GM19463 (cell line): Measurements from ENCODE around the gene OR4K5.
"Not testable (repeated sequence)": the region's sequence is repeated elsewhere in the genome, so short reads cannot be mapped to it uniquely, and the experiment has no call there.

Experiments
- ATAC-seq: cut with Tn5 transposase; IDR thresholded peaks from one replicate; pipeline ENCODE4 v1.9.1; 2021; ENCODE audit warnings: mild to moderate bottlenecking, moderate library complexity; ENCODE audit not compliant: unreplicated experiment

The OR4K5 gene

GRCh38 chr14:19920021-19920657, at the start of gene OR4K5:
OR4K5 (plus strand) TSS chr14:19920607; CDS start chr14:19920607, 0 bp downstream.
- no peak for ATAC-seq

- no peak for ATAC-seq
Measured at GRCh38 chr14:19873178-19873577, 47.2 kb upstream of the OR4K5 start.

- ATAC-seq = no peak
Measured at GRCh38 chr14:19874842-19875241, 45.6 kb upstream of the OR4K5 start, which contains the start of gene OR4K2. OR4K2 (plus strand) TSS chr14:19875142; CDS start chr14:19876268, 1,126 bp downstream.

GRCh38 chr14:19878029-19878642, 42.3 kb upstream of the OR4K5 start:
- no peak for ATAC-seq

DNA sequence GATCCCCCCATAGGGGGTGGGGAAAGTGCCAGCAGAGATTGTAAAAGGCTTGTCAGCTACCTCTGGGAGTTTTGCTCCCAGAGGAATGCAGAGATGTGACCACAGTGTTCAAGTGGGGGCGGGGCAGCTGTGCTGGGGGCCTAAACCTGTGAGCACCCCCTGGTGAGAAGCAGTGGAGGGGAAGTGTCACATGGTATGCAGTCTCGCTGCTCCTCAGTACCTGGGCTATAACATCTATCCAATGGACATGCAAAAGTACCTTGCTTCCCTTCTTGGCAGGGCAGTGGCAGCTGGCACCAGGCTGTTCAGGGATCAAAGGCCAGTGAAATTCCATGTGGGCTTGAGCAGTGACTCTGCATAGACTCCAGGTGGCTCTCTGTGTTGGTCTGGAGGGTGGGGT, 25.1 kb upstream of the OR4K5 start:
- ATAC-seq = no peak

DNA sequence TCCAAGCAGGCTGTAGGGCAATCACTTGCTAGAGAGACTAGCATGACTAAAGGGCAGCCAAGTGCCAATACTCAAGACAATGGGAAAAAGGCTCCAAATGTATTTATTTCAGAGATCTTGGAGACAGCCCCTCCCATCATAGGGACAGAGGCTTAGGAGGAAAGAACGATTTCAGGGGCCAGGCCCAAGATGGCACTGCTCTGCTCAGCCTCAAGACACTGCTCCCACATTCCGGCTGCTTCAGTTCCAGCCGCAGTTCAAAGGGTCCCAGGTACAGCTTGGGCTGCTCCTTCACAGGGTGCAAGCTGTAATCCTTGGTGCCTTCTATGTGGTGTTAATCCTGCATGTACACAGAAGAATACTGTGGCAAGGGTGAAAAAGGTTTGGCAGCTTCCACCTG, 19.4 kb upstream of the OR4K5 start:
- no peak for ATAC-seq

- ATAC-seq = no peak
Measured at GRCh38 chr14:19902409-19902808, 18.0 kb upstream of the OR4K5 start.

- ATAC-seq = no peak
Measured at GRCh38 chr14:19906665-19907064, 13.7 kb upstream of the OR4K5 start.

DNA sequence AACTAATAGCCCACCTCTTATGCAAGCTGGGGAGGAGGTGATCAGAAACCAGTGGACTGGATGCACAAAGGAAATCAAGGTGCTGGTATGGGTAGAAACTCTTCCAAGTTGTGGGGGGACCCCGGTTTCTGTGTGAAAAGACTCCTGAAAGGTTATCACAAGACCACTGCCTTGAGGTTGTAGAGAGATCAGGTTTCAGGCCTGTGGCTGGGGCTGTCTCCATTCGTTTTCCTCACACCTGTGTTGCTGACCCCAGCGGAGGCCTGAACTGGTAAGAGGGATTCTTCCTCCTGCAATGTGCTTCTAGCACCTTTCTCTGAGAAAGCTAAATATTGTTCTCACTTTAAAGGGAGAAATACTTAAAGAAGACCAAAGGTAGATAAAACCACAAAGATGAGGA, 9.3 kb upstream of the OR4K5 start:
- ATAC-seq = no peak

DNA sequence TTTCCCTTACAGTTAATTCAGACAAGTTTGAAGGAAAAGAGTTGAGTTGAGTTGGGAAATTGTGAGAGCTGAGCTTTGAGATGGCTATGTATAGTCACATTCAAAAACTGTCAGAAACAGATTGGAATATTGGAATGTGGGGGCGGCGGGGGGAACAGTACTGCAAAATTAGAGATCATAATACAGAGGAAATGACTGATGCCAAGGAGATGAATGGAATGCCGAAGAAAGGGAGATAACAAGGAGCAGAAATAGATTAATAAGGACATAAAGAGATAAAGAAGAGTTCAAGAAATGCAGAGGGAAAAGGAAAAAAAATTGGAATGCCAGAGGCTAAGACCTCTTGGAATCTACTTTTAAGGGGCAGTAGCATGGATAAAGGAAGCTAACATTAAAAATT, 3.2 kb upstream of the OR4K5 start:
- ATAC-seq = no peak

GRCh38 chr14:19917955-19918518, 2.4 kb upstream of the OR4K5 start:
- no peak for ATAC-seq

GRCh38 chr14:19918553-19919264, 1.7 kb upstream of the OR4K5 start:
- ATAC-seq = no peak

DNA sequence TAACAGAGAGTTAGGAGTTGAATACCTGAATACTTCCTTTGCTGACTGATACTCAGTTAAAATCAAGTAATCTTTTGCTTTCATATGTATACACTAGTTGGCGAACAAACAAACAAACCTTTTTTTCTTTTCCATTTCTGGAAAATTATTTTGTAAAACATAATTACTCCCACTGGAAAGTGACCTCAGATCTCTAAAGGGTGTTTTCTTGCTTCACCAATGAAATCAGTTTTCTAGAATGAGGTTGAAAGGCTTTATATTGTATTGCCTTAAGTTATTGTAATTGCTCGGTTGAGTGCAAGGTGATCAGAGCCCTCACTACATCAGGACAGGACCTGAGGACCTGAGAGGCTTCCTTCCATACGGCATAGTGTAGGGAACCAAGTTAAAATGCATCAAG, 10.2 kb downstream of the OR4K5 start, which contains the start of gene OR4K1:
OR4K1 (plus strand) TSS at position 301 of the 400 bp plus-strand sequence. CDS start 4,750 bp downstream, outside the sequence.
- ATAC-seq = no peak

DNA sequence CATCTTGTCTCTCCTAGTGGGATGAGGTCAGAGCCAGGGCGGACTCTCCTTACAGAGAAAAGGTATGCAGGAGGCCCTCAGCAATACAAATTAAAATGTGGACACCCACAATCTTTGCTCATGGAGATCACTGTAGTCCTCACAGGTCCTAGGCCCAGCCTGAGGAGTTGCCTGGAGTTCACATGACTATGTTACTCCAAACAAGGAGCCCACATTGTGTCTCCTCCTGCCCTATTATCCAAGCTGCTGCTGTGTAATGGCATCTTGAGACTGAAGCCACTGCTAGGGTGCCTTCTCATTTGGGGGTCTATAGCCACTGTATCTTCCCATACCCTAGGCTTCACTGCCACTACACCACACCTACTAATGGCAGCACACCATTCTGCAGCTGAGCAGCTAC, 21.3 kb downstream of the OR4K5 start:
- no peak for ATAC-seq

- no peak for ATAC-seq
Measured at GRCh38 chr14:19947413-19948090, 27.1 kb downstream of the OR4K5 start.

DNA sequence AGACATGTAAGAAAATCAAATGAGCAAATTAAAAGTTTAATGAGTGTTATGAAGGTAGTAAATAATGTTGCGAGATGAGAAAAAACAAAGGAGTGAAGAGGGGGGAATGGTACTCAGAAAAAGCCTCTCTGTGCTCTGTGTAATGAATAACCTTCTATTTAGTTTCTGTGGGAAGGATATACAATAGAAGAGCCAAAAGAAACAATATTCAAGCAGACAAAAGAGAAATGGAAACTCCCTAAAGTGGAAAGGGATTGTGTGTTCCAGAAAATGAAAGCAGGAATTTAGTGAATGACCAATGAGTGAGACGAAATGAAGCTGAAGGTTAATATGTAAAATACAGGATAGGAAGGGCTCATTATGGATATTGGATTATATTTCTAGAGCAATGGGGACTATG, 28.8 kb downstream of the OR4K5 start:
- ATAC-seq = no peak

DNA sequence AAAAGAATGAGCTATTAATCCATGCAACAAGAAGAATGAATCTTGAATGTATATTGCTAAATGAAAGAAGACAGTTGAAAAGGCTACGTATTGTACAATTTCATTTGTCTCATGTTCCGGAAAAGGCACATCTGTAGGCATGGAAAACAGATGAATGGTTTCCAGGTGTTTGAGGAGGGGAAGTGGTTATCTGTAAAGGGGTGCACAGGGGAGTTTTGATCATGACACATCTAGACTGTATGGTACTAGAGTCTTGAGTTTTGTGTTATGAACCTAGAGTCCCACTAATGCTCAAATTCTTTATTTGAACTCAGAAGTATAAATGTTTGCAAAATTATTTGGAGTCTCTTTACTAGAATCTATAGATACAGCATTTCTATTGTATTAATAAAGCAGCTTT, 49.3 kb downstream of the OR4K5 start:
- not testable (repeated sequence) for ATAC-seq
